ENCODE results near the gene SPEF2. TPM values are rescaled to one million over a fixed set of nuclear protein-coding genes. Genes with fewer than 3 reads are reported as not detected.

SPEF2 gene
- total RNA-seq, 1 experiment from 2014 or later = 8.0 TPM

DNA sequence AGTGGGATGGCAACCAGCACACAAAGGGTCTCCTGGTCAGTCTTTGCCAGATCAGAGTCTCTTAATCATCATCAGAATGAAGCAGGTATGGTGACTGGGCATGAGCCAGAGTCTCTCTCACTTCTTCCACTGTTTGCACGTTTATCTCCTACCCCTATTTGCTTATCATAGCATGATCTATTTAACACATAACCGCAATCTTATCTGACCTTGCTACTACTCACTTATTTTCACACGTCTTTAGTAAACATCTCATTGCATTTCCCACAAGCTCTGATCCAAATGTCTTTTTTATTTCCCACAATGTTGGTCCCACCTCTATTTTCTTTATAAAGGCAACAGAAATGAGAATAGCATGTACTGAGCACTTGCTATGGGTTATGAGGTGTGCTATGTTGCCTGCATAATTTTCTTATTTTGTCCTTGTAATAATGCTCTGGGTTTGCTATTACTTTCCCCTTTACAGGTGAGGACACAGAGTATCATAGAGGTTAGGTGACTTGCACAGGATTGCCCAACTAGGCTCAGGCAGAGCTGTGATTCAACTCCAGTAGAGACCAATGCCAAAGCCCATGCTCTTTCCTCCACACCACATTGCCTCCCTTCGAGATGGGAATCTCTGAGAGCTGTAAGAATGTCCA lies 199.3 kb downstream of the SPEF2 start:
- no TSS peak for BruUV-seq (replicated peaks)
- CTCF ChIA-PET = no interaction called here
- Mint-ChIP-seq H3K27ac (ENCODE audit: unreplicated experiment) (no peak overlapping the region), H3K36me3 (ENCODE audit: insufficient read depth, unreplicated experiment) (no peaks in the 10 kb centered on the region), H3K27me3 (ENCODE audit: unreplicated experiment) (no peaks in the 10 kb centered on the region), H3K9me3 (ENCODE audit: low read depth, unreplicated experiment) (peaks cover 3% of the 10 kb centered on the region), H3K4me1 (ENCODE audit: low read depth, unreplicated experiment) (no peaks in the 10 kb centered on the region), H3K4me3 (ENCODE audit: low read depth, unreplicated experiment) (no peak overlapping the region)
- TF ChIP-seq, protein P1, sequence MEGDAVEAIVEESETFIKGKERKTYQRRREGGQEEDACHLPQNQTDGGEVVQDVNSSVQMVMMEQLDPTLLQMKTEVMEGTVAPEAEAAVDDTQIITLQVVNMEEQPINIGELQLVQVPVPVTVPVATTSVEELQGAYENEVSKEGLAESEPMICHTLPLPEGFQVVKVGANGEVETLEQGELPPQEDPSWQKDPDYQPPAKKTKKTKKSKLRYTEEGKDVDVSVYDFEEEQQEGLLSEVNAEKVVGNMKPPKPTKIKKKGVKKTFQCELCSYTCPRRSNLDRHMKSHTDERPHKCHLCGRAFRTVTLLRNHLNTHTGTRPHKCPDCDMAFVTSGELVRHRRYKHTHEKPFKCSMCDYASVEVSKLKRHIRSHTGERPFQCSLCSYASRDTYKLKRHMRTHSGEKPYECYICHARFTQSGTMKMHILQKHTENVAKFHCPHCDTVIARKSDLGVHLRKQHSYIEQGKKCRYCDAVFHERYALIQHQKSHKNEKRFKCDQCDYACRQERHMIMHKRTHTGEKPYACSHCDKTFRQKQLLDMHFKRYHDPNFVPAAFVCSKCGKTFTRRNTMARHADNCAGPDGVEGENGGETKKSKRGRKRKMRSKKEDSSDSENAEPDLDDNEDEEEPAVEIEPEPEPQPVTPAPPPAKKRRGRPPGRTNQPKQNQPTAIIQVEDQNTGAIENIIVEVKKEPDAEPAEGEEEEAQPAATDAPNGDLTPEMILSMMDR (IDR thresholded peaks at IDR 0.05; ENCODE audit: unreplicated experiment) = no peak
- intact Hi-C loops (cut with micrococcal nuclease; ENCODE audit: unreplicated experiment) = no loop called here
- no peak for DNase-seq

DNA sequence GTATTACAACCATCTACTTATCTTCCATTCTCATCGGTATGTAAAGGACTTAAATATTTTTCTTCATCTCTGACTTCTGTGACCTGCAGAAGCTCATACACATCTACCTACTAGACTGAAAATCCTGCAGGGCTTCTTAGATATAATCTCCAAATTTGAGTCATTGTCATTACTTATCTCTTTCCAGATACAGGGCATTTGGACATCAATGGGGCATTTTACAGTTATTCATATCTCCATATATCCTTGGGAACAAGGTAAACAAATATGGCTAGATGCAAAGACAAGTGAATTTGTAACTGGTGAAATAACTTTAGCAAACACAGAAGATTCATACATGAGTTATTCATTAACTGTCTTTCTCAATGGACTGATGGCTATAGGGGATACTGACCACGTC lies 201.4 kb downstream of the SPEF2 start:
- no TSS peak for BruUV-seq (replicated peaks)
- intact Hi-C loops (cut with micrococcal nuclease; ENCODE audit: unreplicated experiment) = no loop called here
- CTCF ChIA-PET = no interaction called here
- no peak overlapping the region for H3K27ac Mint-ChIP-seq (ENCODE audit: unreplicated experiment)
- H3K9me3 Mint-ChIP-seq (ENCODE audit: low read depth, unreplicated experiment) = peaks cover 3% of the 10 kb centered on the region
- DNase-seq = no peak
- H3K36me3 Mint-ChIP-seq (ENCODE audit: insufficient read depth, unreplicated experiment) = no peaks in the 10 kb centered on the region
- no peaks in the 10 kb centered on the region for H3K4me1 Mint-ChIP-seq (ENCODE audit: low read depth, unreplicated experiment)
- no peaks in the 10 kb centered on the region for H3K27me3 Mint-ChIP-seq (ENCODE audit: unreplicated experiment)
- TF ChIP-seq, protein P1 (IDR thresholded peaks at IDR 0.05; ENCODE audit: unreplicated experiment) = no peak
- no peak overlapping the region for H3K4me3 Mint-ChIP-seq (ENCODE audit: low read depth, unreplicated experiment)

DNA sequence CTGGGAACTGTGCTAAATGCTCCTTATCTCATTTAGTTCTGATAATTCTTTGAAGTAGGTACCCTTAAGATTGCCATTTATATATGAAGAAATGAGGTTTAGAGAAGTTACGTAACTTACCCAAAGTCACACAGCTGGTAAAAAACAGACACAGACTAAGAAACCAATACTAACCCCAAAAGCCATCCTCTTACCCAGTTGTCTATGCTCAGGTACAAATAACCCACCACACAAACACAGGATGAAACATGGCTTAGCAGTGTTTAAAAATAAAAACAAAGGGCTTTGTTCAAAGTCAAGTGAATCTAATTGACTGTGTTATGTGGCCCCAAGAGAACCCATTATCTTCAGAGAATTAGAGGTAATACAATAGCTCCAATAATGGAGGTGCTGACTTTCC lies 202.0 kb downstream of the SPEF2 start:
- no peak for DNase-seq
- peaks cover 3% of the 10 kb centered on the region for H3K9me3 Mint-ChIP-seq (ENCODE audit: low read depth, unreplicated experiment)
- intact Hi-C loops (cut with micrococcal nuclease; ENCODE audit: unreplicated experiment) = no loop called here
- H3K27ac Mint-ChIP-seq (ENCODE audit: unreplicated experiment) = no peak overlapping the region
- no TSS peak for BruUV-seq (replicated peaks)
- H3K36me3 Mint-ChIP-seq (ENCODE audit: insufficient read depth, unreplicated experiment) = no peaks in the 10 kb centered on the region
- CTCF ChIA-PET = no interaction called here
- H3K4me3 Mint-ChIP-seq (ENCODE audit: low read depth, unreplicated experiment) = no peak overlapping the region
- H3K27me3 Mint-ChIP-seq (ENCODE audit: unreplicated experiment) = no peaks in the 10 kb centered on the region
- TF ChIP-seq, protein P1 (IDR thresholded peaks at IDR 0.05; ENCODE audit: unreplicated experiment) = no peak
- H3K4me1 Mint-ChIP-seq (ENCODE audit: low read depth, unreplicated experiment) = no peaks in the 10 kb centered on the region

DNA sequence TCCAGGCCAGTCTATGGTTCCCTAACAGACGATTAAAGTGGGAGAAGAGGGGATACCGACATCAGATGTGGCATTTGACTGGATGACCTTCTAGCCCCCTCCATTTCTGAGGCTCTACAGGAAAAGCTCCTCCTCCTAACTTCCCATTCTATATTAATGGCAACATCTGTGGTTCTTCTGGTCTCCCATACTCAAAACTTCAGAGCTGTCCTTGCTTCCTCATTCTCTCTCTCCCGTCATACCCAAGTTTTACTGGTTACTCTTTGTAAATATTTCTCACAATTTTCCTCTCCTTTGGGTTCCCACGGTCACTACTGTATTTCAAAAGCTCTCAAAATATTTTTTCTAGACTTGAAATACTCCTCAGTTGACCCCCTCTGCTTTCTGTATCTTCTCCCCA lies 203.1 kb downstream of the SPEF2 start:
- Mint-ChIP-seq H3K9me3 (ENCODE audit: low read depth, unreplicated experiment) (peaks cover 3% of the 10 kb centered on the region), H3K4me1 (ENCODE audit: low read depth, unreplicated experiment) (no peaks in the 10 kb centered on the region), H3K27ac (ENCODE audit: unreplicated experiment) (no peak overlapping the region), H3K4me3 (ENCODE audit: low read depth, unreplicated experiment) (no peak overlapping the region), H3K36me3 (ENCODE audit: insufficient read depth, unreplicated experiment) (no peaks in the 10 kb centered on the region), H3K27me3 (ENCODE audit: unreplicated experiment) (no peaks in the 10 kb centered on the region)
- TF ChIP-seq, protein P1 (IDR thresholded peaks at IDR 0.05; ENCODE audit: unreplicated experiment) = no peak
- BruUV-seq (replicated peaks) = no TSS peak
- intact Hi-C loops (cut with micrococcal nuclease; ENCODE audit: unreplicated experiment) = no loop called here
- DNase-seq = no peak
- CTCF ChIA-PET = no interaction called here

Data from Calu3 (cell line).